GM21423 (cell line): Measurements from ENCODE around the gene OR6K3.
A peak's percentile ranks its signal among the peaks of the same experiment; 100 is the strongest.
"Not testable (repeated sequence)": the region's sequence is repeated elsewhere in the genome, so short reads cannot be mapped to it uniquely, and the experiment has no call there.

ENCODE experiments used
- ATAC-seq: cut with Tn5 transposase; IDR thresholded peaks from one replicate; pipeline ENCODE4 v1.9.1; 2021; ENCODE audit warnings: mild to moderate bottlenecking, moderate library complexity; ENCODE audit not compliant: unreplicated experiment

OR6K3 gene, protein sequence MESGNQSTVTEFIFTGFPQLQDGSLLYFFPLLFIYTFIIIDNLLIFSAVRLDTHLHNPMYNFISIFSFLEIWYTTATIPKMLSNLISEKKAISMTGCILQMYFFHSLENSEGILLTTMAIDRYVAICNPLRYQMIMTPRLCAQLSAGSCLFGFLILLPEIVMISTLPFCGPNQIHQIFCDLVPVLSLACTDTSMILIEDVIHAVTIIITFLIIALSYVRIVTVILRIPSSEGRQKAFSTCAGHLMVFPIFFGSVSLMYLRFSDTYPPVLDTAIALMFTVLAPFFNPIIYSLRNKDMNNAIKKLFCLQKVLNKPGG

DNA sequence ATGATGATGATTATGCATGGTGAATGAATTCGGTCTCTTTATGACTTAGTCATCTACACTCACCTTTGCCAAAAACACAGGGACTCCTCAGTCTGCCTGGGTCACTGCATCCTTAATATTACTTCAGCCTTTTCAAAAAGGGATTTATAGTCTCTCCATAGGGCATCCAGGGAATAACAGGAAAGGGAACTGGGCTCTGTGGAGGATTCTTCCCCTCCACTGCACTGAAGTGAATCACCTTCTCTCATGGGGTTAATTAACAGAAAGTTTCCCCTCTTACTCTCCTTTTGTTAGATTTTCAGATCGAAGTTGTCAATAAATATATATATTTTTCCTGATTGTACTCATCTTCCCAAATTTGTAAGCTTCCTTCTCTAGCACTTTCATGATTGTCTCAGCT is at the start of gene OR6K3:
TSS of gene OR6K3 (minus strand) at position 101 of the 400 bp plus-strand sequence. CDS start 2,605 bp downstream, outside the sequence.
- no peak for ATAC-seq

DNA sequence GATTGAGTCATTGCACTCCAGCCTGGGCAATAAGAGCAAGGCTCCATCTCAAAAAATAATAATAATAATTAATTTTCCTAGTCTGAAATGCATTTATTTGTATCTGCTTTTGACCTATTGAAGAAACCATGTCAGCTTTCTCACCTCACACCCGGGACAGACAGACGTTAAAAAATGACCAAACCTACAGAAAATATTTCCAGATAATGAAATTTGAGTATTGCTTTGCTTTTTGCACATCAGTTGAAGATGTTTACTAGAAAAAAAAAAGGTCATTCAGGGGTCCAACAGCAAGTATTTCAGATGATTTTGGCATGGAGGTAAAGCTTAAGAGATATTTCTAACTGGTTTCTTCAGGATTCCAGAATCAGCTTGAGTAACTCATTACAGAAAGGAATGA is 33.9 kb upstream of the OR6K3 start, which contains the start of gene OR6K6:
TSS of gene OR6K6 (plus strand) at position 301 of the 400 bp plus-strand sequence. CDS start 168 bp downstream, outside the sequence.
- no peak for ATAC-seq

DNA sequence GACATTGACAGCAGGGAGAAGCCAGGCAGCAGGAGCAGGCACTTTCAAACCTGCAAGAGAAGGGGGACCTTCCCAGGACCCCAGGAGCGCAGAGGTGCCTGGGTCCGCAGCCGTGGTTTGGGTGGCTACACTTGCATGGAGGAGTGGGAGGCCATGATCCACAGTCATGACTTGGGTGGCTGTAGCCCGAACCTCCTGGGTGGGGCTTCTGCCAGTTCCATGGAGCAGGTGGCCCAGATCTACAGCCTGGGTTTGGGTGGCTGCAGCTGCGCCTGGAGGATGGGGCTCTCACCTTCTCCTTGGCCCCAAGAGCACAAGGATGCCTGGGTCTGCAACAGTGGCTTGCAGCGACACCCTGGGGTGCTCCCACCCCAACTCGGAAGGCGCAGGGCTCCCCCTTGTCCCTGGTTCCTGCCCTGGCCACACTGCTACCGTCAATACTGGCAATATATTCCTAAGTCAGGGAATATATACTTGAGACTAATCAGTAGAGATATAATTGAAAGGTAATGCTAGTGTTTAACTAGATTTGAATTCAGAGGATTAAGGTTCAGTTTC is 31.7 kb upstream of the OR6K3 start:
- ATAC-seq = no peak

DNA sequence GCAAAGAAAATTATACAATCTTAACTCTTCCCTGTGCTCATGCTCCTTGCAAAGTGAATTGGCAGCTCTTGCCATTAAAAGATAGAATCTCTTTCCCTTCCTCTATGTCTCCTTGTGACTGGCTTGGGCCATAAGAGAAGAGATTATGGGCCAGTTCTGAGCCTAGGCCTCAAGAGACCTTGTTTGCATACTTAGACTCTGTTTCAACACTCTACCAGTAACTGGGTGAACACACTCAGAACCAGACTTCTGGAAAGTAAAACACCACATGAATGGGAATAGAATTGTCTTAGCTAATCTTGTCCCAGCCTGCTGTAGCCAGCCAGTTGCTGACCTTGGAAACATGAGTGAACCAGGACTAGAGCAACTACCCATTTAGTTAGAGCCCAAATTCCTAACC is 15.3 kb upstream of the OR6K3 start:
- ATAC-seq = no peak

DNA sequence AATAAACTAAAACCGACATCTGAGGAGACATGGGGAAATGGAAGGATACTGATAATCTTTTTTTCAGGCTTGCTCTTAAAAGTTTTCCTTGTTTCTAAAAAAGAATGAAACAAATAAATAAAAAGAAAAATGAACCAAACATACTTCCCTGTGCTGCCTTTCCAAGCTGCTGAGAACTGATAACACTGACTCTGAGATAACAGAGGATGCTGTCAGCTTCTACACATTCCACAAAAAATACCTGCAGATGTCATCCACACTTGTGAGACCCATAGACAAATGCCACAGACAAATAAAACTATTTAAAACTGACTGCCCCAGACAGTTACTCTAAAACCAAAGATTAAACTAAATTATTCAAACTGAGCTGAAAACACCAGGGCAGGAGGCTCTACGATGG is 12.0 kb upstream of the OR6K3 start:
- no peak for ATAC-seq

DNA sequence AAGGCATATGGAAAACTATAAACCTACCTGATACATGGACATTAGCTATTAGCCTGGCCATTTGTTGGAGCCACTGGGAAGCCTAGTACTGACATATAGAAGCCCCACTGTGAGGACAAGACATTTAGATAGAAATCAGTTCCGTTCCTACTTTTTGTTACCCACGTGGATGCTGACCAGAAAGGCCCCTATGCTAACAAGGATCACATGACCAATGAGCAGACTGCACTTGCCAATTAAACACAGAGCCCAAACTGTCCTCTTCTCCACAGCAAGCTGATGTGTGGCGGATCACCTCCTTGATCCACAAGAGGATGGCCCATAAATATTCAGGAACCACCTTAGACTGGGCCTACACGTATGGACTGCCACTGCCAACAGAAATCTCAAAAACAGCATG is 11.2 kb upstream of the OR6K3 start:
- no peak for ATAC-seq

DNA sequence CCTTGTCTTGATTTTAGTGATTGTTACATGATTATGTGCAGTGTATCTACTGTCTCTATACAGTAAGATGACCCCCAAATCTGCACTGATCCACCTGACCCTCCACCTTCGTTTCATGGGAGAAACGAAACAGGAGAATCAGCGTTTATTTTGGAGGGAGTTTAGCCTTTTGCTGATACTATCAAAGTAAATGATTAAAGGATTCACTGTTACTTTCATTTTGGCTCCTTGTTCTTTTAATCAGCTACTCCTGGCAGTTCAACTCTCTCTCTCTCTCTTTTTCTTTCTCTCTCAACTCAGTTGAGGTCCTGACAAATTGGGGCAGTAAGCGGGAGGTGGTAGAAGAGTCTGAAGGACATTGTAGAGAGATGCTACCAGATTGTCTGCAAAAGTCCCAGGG is 9.9 kb upstream of the OR6K3 start:
- ATAC-seq = no peak

DNA sequence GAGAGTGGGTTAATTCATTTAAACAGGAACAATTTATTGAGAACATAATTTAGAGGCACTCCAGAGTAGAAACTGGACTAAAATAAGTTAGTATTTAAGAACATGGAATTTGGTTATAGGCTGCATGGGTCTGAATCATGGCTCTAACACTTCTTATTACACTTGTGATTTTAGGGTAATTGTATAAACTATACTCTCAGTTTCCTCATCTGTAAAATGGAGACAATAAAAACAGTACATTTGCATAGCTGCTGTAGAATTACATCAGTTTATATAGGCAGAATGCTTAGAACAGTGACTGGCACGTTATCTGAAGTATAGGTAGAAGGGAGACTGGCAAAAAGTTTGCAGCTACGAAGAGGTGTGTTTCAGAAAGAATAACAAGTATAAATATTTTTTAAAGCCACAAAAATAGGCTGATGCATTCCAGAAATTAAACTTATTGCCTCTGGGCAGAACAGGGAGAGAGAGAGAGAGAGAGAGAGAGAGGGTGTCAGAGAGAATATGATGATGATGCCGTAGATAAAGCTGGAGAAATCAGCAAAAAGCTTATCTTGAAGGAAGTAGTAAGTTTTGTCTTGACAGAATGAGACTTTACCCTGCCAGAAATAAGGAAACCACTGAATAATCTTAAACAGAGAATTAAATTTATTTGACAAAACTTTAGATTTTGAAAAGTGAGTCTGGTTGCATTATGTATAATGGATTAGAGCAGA is 8.1 kb upstream of the OR6K3 start:
- ATAC-seq = no peak

DNA sequence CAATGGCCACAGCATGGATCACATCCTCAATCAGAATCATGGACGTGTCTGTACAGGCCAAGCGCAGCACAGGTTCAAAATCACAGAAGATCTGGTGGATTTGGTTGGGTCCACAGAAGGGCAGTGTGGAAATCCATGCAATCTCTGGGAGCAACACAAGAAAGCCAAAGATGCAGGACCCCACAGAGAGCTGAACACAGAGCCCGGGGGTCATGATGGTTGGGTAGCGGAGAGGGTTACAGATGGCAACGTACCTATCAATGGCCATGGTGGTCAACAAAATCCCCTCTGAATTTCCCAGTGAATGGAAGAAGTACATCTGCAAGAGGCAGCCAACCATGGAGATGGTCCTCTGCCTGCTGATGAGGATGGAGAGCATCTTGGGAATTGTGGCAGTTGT is 3.9 kb upstream of the OR6K3 start:
- no peak for ATAC-seq

DNA sequence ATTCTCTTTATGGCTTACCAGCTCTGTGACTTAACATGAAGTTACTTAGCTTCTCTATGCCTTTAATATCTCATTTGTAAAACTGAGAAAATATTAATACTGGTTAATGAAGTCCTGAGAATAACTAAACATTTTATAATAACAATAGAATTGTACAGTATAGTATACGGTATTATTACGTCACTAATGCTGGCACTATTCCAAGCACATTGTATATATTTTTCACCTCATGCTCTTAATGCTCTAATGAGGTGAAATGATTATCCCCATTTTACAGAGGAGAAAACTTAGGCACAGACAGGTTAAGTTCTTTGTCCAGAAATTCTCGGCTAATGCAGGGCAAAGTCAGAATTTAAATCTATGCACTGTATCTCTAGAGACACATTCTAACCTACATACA is 856 bp downstream of the OR6K3 start:
- no peak for ATAC-seq

DNA sequence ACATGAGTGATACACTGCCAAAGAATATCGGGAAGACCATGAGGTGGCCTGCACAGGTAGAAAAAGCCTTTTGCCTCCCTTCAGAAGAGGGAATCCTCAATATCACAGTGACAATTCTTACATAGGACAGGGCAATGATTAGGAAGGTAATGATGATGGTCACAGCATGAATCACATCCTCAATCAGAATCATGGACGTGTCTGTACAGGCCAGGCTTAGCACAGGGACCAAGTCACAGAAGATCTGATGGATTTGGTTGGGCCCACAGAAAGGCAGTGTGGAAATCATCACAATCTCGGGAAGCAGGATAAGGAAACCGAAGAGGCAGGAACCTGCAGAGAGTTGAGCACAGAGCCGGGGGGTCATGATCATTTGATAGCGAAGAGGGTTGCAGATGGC is 3.2 kb downstream of the OR6K3 start:
- ATAC-seq = no peak

DNA sequence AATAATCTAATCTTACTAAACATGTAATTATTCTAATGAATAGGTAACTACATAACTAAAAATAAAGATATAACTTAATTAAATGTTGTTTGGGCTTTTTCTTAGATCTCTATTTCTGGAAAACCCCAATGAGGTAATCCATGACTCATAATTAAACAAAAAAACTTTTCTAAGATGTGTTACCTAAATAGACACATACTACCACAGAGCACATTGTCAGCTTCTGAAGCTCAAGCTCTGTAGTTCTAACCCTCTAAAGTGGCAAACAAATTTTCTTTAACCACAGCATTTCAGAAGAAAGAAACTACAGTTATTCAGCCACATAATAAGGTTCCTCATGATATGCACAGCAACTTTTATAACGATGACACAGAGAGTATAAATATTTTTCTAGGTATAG is 4.2 kb downstream of the OR6K3 start:
- ATAC-seq = peak; percentile 43

DNA sequence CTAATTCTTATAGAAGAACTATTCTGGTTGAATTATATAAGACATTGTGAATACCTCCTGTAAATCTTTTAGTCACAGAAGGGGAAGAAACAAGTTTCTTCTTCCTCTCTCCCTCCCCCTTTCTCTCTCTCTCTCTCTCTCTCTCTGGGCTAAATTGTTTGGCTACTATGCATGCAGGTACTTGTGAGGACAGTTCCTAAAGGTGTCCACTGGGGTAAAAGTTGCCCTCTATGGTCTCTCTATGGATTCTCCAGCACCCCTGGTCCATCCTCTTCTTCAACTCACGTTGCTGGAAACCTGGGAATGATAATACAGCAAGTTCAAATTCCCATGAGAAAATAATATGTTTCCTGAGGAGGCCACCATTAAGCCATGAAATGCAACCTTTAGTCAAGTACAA is 5.8 kb downstream of the OR6K3 start:
- ATAC-seq = no peak

DNA sequence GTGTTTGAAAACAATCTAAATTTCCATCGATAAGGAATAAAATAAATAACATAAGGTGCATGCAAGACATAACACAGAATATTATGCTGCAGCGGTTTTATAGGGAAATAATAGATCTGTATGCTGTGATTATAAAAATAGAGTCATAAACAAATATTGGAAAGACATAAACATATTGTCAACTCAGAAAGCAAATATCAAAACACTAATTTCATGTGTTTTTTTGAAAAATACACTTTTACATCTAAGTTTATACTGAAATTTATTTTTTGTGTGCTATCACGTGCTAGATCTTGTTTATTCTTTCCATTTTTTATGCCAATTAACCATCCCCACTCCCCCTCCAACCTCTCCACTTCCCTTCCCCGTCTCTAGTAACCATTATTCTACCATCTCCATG is 9.4 kb downstream of the OR6K3 start:
- ATAC-seq = no peak

DNA sequence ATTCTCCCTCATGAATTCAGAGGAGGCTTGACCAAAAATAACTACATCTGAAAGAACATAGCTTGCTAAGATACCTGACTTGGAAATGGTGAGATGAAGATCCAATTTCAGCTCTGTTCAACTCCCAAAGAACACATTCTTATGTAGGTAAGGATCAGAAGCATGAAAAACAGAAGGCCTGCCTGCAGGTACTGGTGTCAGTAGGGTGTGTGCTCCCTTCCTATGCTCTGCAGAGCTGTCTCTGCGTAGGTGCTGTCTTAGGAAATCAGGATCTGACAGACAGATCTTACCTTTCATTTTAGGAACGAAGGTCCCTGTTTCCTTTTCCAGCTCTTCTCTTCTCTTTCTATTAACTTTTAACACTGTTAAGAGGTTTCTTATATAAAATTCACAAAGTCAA is 14.4 kb downstream of the OR6K3 start:
- no peak for ATAC-seq

DNA sequence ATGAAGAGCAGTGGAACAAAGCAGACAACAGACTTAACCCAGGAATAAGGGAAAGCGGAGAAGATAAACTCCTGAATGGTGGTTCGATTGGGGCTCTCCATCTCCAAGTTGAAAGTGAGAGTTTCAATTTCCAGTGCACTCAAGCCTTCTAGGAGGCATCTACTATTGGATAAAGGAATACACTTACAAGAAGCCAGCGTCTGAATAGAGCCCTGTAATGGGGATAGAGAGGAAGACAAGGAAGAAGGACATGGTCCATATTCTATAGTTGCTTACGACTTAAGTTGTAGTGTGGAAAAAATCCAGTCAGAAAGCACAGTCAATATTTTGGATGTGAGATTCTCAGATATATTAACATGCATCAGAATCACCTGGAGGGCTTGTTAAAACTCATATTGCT is 20.0 kb downstream of the OR6K3 start, which contains the start of gene OR6K2:
TSS of gene OR6K2 (minus strand) at position 101 of the 400 bp plus-strand sequence. CDS start at position 101, 0 bp downstream.
- no peak for ATAC-seq

DNA sequence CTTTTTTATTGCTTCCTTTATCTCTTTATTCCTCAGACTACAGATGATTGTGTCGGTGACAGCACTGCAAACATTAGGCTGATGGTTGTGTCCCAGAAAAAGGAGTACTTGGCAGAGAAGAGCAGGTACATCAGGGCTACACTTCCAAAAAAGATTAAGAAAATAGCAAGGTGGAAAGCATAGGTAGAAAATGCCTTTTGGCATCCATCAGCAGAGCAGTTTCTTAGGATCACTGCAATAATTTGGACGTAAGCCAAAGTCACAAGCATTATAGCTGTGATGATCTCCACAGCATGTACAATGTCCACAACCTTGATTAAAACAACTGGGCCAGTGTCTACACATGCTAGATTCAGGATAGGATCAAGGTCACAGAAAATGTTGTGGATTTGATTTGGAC is 25.9 kb downstream of the OR6K3 start:
- no peak for ATAC-seq

DNA sequence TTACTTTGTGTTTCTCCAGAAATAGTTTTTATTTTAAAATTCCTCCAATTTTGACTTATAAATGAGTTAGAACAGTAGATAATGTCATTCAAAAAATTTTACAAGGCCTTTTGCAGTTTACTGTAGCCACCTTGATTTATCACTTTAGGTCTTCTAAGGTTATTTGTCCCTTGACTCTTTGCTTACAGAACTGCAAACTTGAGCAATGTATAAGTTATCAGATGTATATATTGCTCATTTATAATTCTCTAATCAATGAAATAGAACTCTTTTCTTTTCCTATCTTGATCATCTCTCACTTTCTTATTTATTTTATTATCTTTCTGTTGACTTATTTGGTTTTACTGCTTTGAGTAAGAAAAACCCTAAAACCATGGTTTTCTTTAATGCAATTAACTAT is 28.2 kb downstream of the OR6K3 start:
- ATAC-seq = no peak

DNA sequence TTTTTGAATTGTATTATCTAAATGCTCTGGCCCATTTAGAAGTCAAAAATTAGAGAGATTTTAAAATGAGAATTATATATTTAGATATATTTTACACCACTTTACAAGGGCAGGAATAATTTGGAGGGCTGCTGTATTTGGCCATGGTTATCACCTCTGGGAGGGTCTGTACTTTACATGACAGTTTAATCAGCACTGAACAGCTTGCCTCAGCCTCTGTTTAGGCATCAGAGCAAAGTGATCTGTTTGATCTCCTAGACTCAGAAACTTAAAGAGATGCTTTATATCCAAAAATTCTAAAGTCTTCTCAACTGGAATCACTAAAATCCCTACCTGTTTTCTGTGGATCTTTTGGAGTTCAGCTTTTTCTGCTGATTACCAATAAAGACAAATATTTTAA is 28.6 kb downstream of the OR6K3 start:
- no peak for ATAC-seq

DNA sequence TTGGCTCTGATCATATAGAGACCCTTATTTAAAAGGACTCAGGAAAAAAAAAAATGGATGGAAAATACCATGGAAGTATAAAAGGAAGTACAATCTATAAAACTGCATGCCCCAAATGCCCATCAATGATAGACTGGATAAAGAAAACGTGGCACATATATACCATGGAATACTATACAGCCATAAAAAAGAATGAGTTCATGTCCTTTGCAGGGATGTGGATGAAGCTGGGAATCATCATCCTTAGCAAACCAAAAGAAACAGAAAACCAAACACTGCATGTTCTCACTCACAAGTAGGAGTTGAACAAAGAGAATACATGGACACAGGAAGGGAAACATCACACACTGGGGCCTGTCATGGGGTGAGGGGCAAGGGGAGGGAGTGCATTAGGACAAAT is 29.4 kb downstream of the OR6K3 start:
- ATAC-seq = not testable (repeated sequence)

DNA sequence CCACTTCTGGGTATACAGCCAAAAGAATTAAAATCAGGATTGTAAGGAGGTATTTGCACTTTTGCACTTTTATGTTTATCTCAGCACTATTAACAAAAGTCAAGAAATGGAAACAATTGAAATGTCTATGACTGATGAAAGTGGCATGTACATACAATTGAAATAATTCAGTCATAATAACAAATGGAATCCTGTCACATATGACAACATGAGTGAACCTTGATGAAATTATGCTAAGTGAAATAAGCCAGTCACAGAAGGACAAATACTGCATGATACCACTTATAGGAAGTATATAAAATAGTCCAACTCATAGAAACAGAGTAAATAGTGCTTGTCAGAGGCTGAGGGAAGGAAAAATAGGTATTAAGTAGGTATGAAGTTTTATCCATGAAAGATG is 30.6 kb downstream of the OR6K3 start:
- ATAC-seq = no peak

DNA sequence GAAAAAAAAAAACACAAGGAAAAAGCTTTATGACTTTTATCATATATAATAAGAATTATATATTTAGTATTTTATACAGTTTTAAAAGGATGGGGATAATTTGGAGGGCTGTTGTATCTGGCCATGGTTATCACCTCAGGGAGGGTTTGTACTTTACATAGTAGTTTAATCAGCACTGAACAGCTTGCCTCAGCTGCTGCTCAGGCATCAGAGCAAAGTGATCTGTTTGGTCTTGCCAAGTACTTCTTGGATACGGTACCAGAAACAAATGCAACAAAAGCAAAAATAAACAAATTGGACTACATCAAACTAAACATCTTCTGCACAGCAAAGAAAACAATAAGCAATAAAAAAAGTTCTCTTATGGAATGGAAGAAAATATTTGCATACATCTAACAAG is 31.4 kb downstream of the OR6K3 start:
- ATAC-seq = no peak
